CD4-positive, CD25-positive, alpha-beta regulatory T cell (primary cell): ENCODE measurements around the gene DACT2. TPM values are rescaled to one million over a fixed set of nuclear protein-coding genes. Genes with fewer than 3 reads are reported as not detected.

ENCODE experiments used
- ATAC-seq, 2 donors: fragments of 150-1000 bp; cut with Tn5 transposase; one replicate each; pipeline ENCODE4 v1.10.0; 2021; ENCODE audit warnings: low read depth in 2 of 2, moderate number of reproducible peaks in 2 of 2, moderate library complexity in 1 of 2
- DNase-seq, 3 donors: peaks; one replicate each; pipeline versions ENCODE4 v3.0.0 to v3.0.0-alpha.2; 2012 to 2022; ENCODE audit warnings: mixed read lengths in 1 of 3
- H3K27ac ChIP-seq: one replicate; pipeline ENCODE4 v1.7.0; 2013; ENCODE audit warnings: mild to moderate bottlenecking, low read length; ENCODE audit not compliant: insufficient read depth, poor library complexity, severe bottlenecking
- H3K27me3 ChIP-seq: one replicate; pipeline ENCODE4 v1.7.0; 2013; ENCODE audit warnings: low read length; ENCODE audit not compliant: control insufficient read depth, insufficient read depth
- H3K36me3 ChIP-seq: one replicate; pipeline ENCODE4 v1.7.0; 2013; ENCODE audit warnings: mild to moderate bottlenecking, low read length, moderate library complexity; ENCODE audit not compliant: control insufficient read depth, insufficient read depth
- H3K4me1 ChIP-seq: 2 replicates; pipeline ENCODE4 v1.7.0; 2013; ENCODE audit warnings: mild to moderate bottlenecking, low read length; ENCODE audit not compliant: insufficient read depth, control insufficient read depth, poor library complexity, severe bottlenecking
- H3K4me3 ChIP-seq: one replicate; pipeline ENCODE4 v1.7.0; 2013; ENCODE audit warnings: low read depth, mild to moderate bottlenecking, low read length, moderate library complexity
- H3K9me3 ChIP-seq, 2 experiments: 1 replicate in 1 of 2; 2 replicates in 1 of 2; pipeline ENCODE4 v1.7.0; 2013; ENCODE audit warnings: low read length in 2 of 2, mild to moderate bottlenecking in 1 of 2, moderate library complexity in 1 of 2; ENCODE audit not compliant: control insufficient read depth in 2 of 2
- H3K27ac Mint-ChIP-seq, 3 donors: one replicate each; pipeline ENCODE4 v1.8.0; 2020 to 2022; ENCODE audit warnings: mild to moderate bottlenecking in 3 of 3, mixed read lengths in 3 of 3, moderate library complexity in 2 of 3
- H3K27me3 Mint-ChIP-seq: one replicate; pipeline ENCODE4 v1.8.0; 2022; ENCODE audit warnings: mild to moderate bottlenecking, mixed read lengths
- H3K36me3 Mint-ChIP-seq: one replicate; pipeline ENCODE4 v1.8.0; 2020; ENCODE audit warnings: mixed read lengths
- H3K4me1 Mint-ChIP-seq, 4 donors: one replicate each; pipeline ENCODE4 v1.8.0; 2020 to 2022; ENCODE audit warnings: mixed read lengths in 4 of 4, mild to moderate bottlenecking in 1 of 4
- H3K4me3 Mint-ChIP-seq, 4 donors: one replicate each; pipeline ENCODE4 v1.8.0; 2020 to 2022; ENCODE audit warnings: mild to moderate bottlenecking in 4 of 4, mixed read lengths in 4 of 4, moderate library complexity in 3 of 4
- H3K9me3 Mint-ChIP-seq, 7 donors: one replicate each; pipeline ENCODE4 v1.8.0; 2020 to 2022; ENCODE audit warnings: mixed read lengths in 7 of 7, mild to moderate bottlenecking in 3 of 7, moderate library complexity in 2 of 7
- polyA plus RNA-seq, 4 donors: library from polyadenylated mRNA; unstranded; fragments of 300-500 nt; fragmentation: Illumina TruSeq; gene quantifications; one replicate each; pipeline ENCODE4 v1.2.3, GENCODE V29; 2021
- total RNA-seq: library from RNA; stranded (reverse); gene quantifications from one replicate; pipeline ENCODE4 v1.2.3, GENCODE V29; 2022

The DACT2 gene
- total and polyA plus RNA-seq, 5 donors from 2014 or later: not detected

GRCh38 chr6:168338777-168339176 is 19.2 kb upstream of the DACT2 start:
- Histone ChIP-seq H3K27me3 (no peaks in the 10 kb centered on the region), H3K36me3 (no peaks in the 10 kb centered on the region), H3K27ac (no peak overlapping the region), H3K9me3 (no peaks in the 10 kb centered on the region), H3K4me1 (no peaks in the 10 kb centered on the region), H3K4me3 (no peak overlapping the region)
- Mint-ChIP-seq H3K27me3 (peaks cover 6% of the 10 kb centered on the region), H3K27ac (no peak overlapping the region), H3K4me1 (no peaks in the 10 kb centered on the region), H3K9me3 (peaks cover 0 to 2% (median 0%) of the 10 kb centered on the region in 7 donors), H3K4me3 (no peak overlapping the region), H3K36me3 (no peaks in the 10 kb centered on the region)
- DNase-seq (no peak), ATAC-seq (no peak)

GRCh38 chr6:168336967-168337366 is 17.4 kb upstream of the DACT2 start:
- H3K9me3 Mint-ChIP-seq: peaks cover 0 to 2% (median 0%) of the 10 kb centered on the region in 7 donors
- peaks cover 3% of the 10 kb centered on the region for H3K27me3 Mint-ChIP-seq
- Histone ChIP-seq H3K4me3 (no peak overlapping the region), H3K9me3 (no peaks in the 10 kb centered on the region), H3K27me3 (no peaks in the 10 kb centered on the region), H3K36me3 (no peaks in the 10 kb centered on the region), H3K4me1 (no peaks in the 10 kb centered on the region), H3K27ac (no peak overlapping the region)
- H3K4me3 Mint-ChIP-seq: no peak overlapping the region
- H3K27ac Mint-ChIP-seq: no peak overlapping the region
- ATAC-seq (no peak), DNase-seq (no peak)
- no peaks in the 10 kb centered on the region for H3K4me1 Mint-ChIP-seq
- no peaks in the 10 kb centered on the region for H3K36me3 Mint-ChIP-seq

GRCh38 chr6:168333989-168334388 is 14.4 kb upstream of the DACT2 start:
- Histone ChIP-seq H3K4me1 (no peaks in the 10 kb centered on the region), H3K36me3 (no peaks in the 10 kb centered on the region), H3K4me3 (no peak overlapping the region), H3K9me3 (no peaks in the 10 kb centered on the region), H3K27me3 (no peaks in the 10 kb centered on the region), H3K27ac (no peak overlapping the region)
- DNase-seq (no peak), ATAC-seq (no peak)
- Mint-ChIP-seq H3K36me3 (no peaks in the 10 kb centered on the region), H3K9me3 (peaks cover 0 to 2% (median 0%) of the 10 kb centered on the region in 7 donors), H3K4me1 (no peaks in the 10 kb centered on the region), H3K4me3 (no peak overlapping the region), H3K27ac (no peak overlapping the region), H3K27me3 (no peaks in the 10 kb centered on the region)

GRCh38 chr6:168333491-168333890 is 13.9 kb upstream of the DACT2 start:
- no peaks in the 10 kb centered on the region for H3K36me3 ChIP-seq
- H3K27ac ChIP-seq: no peak overlapping the region
- DNase-seq (no peak), ATAC-seq (no peak)
- no peaks in the 10 kb centered on the region for H3K27me3 Mint-ChIP-seq
- no peaks in the 10 kb centered on the region for H3K36me3 Mint-ChIP-seq
- H3K9me3 Mint-ChIP-seq: no peaks in the 10 kb centered on the region
- no peak overlapping the region for H3K4me3 Mint-ChIP-seq
- H3K4me3 ChIP-seq: no peak overlapping the region
- H3K9me3 ChIP-seq: no peaks in the 10 kb centered on the region
- H3K27me3 ChIP-seq: no peaks in the 10 kb centered on the region
- no peaks in the 10 kb centered on the region for H3K4me1 ChIP-seq
- H3K4me1 Mint-ChIP-seq: no peaks in the 10 kb centered on the region
- H3K27ac Mint-ChIP-seq: no peak overlapping the region

- H3K36me3 ChIP-seq: no peaks in the 10 kb centered on the region
- Mint-ChIP-seq H3K4me3 (no peak overlapping the region), H3K9me3 (no peaks in the 10 kb centered on the region), H3K4me1 (no peaks in the 10 kb centered on the region), H3K27ac (no peak overlapping the region), H3K27me3 (no peaks in the 10 kb centered on the region), H3K36me3 (no peaks in the 10 kb centered on the region)
- H3K9me3 ChIP-seq: no peaks in the 10 kb centered on the region
- ATAC-seq: no peak
- H3K27me3 ChIP-seq: no peaks in the 10 kb centered on the region
- H3K4me3 ChIP-seq: no peak overlapping the region
- no peak overlapping the region for H3K27ac ChIP-seq
- no peak for DNase-seq
- H3K4me1 ChIP-seq: no peaks in the 10 kb centered on the region
These were observed 13.5 kb upstream of the DACT2 start for GRCh38 chr6:168333039-168333438.

DNA sequence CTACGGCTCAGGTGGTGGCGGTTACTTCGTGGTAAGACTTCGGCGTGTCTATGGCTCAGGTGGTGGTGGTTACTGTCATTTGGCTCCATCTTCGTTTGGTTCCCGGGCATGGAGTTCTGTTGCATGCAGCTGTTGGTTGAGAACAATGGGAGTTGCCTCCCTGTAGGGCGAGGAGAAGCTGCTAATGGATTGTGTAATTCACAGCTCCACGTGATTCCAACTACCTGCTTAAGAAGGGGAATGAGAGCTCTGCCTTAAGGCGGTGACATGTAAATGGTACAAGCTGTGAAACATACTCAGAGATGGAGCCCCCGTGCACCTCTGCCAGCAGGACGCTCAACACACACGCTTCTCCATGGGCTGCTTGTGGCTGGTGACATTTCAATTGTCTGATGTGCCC is 12.4 kb upstream of the DACT2 start:
- Histone ChIP-seq H3K9me3 (no peaks in the 10 kb centered on the region), H3K27me3 (no peaks in the 10 kb centered on the region)
- H3K4me3 Mint-ChIP-seq: no peak overlapping the region

DNA sequence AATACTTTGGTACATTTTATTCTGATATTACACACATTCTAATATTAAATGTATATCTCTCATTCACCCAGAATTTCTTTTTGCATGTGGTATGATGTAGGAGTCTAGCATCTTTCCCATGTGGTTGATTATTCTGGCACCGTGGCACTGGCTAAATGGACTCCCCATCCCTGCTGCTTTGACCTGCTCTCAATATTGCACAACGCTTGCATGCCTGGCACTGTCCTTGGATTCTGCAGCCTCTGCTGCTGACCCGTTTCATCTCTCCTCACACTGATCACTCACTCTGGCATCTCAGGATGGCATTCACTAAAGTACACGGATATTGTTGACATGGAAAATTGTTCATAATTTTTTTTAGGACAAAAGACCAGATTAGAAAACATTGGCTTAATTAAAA is 11.5 kb upstream of the DACT2 start:
- Mint-ChIP-seq H3K9me3 (no peaks in the 10 kb centered on the region), H3K27ac (no peak overlapping the region), H3K36me3 (no peaks in the 10 kb centered on the region), H3K4me1 (no peaks in the 10 kb centered on the region), H3K27me3 (no peaks in the 10 kb centered on the region), H3K4me3 (no peak overlapping the region)
- no peaks in the 10 kb centered on the region for H3K9me3 ChIP-seq
- H3K36me3 ChIP-seq: no peaks in the 10 kb centered on the region
- H3K27ac ChIP-seq: no peak overlapping the region
- DNase-seq (no peak), ATAC-seq (no peak)
- H3K4me1 ChIP-seq: no peaks in the 10 kb centered on the region
- no peak overlapping the region for H3K4me3 ChIP-seq
- no peaks in the 10 kb centered on the region for H3K27me3 ChIP-seq

More for the DNA sequence above, 12.4 kb upstream of the DACT2 start:
- no peak for DNase-seq
- H3K9me3 Mint-ChIP-seq: no peaks in the 10 kb centered on the region
- no peak for ATAC-seq
- no peaks in the 10 kb centered on the region for H3K36me3 Mint-ChIP-seq
- Histone ChIP-seq H3K4me1 (no peaks in the 10 kb centered on the region), H3K27ac (no peak overlapping the region), H3K4me3 (no peak overlapping the region), H3K36me3 (no peaks in the 10 kb centered on the region)
- H3K4me1 Mint-ChIP-seq: no peaks in the 10 kb centered on the region
- no peaks in the 10 kb centered on the region for H3K27me3 Mint-ChIP-seq
- H3K27ac Mint-ChIP-seq: no peak overlapping the region

DNA sequence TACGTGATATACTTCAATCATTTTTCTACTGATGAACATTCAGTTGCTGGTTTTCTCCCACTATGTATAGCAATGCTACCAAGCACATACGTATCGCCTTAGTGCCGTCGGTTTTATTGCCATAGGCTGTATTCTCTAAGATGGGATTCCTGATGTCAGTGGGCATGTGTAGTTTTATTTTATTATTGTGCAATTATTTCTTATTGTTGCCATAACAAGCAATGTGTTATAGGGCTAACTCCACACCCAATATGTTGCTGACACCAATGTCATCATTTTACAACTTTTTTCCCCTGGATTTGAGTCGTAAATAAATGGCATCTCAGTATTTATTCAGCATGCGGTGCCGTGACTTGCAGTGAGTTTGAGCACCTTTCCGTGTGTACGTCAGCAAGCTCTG is 10.8 kb upstream of the DACT2 start:
- Mint-ChIP-seq H3K9me3 (no peaks in the 10 kb centered on the region), H3K36me3 (no peaks in the 10 kb centered on the region), H3K27me3 (no peaks in the 10 kb centered on the region), H3K4me3 (no peak overlapping the region), H3K4me1 (no peaks in the 10 kb centered on the region), H3K27ac (no peak overlapping the region)
- Histone ChIP-seq H3K36me3 (no peaks in the 10 kb centered on the region), H3K9me3 (no peaks in the 10 kb centered on the region), H3K27me3 (no peaks in the 10 kb centered on the region), H3K4me3 (no peak overlapping the region), H3K27ac (no peak overlapping the region), H3K4me1 (no peaks in the 10 kb centered on the region)
- no peak for ATAC-seq
- no peak for DNase-seq
